ENCODE results near the gene FGF9. TPM values are rescaled to one million over a fixed set of nuclear protein-coding genes. Genes with fewer than 3 reads are reported as not detected.

FGF9 gene
- total and polyA plus RNA-seq, 10 of the 15 experiments (the other 5 are each of a cell fraction or from before 2014, with no cell fraction given), result 0.05 to 1.5 (median 0.83) TPM

GRCh38 chr13:21742096-21742495 is 71.2 kb downstream of the FGF9 start:
- no peak for FAIRE-seq
- Histone ChIP-seq H3K27ac (ENCODE audit: control insufficient read depth, insufficient read depth) (no peak overlapping the region), H3K36me3 (ENCODE audit: control insufficient read depth in 2 of 2, insufficient read depth in 2 of 2, low read length in 1 of 2) (no peaks in the 10 kb centered on the region), H3K9ac (ENCODE audit: control insufficient read depth, insufficient read depth, low read length) (no peak overlapping the region), H4K20me1 (ENCODE audit: control insufficient read depth, insufficient read depth) (no peaks in the 10 kb centered on the region), H3K9me3 (replicated peaks; ENCODE audit: control insufficient read depth, insufficient read depth, low read length) (no peaks in the 10 kb centered on the region; the same call in 2 of the 3 replicates), H3K79me2 (ENCODE audit: control insufficient read depth, insufficient read depth, low read length) (no peaks in the 10 kb centered on the region), H2AFZ (ENCODE audit: control insufficient read depth, low read depth, low read length) (no peak overlapping the region), H3K4me1 (ENCODE audit: control insufficient read depth, insufficient read depth, low read length) (no peaks in the 10 kb centered on the region), H3K4me2 (ENCODE audit: control insufficient read depth, insufficient read depth) (no peak overlapping the region), H3K4me3 (no peak overlapping the region), H3K27me3 (replicated peaks in 1 of 2; ENCODE audit: control insufficient read depth in 2 of 2, insufficient read depth in 2 of 2, low read length in 1 of 2) (no peaks in the 10 kb centered on the region)
- no peak for ATAC-seq
- in situ Hi-C loops (cut with MboI) (no loop called here), intact Hi-C loops (cut with micrococcal nuclease; ENCODE audit: unreplicated experiment) (no loop called here)
- RAD21 ChIA-PET (ENCODE audit: unreplicated experiment), result no interaction called here
- TF ChIP-seq, protein P1, sequence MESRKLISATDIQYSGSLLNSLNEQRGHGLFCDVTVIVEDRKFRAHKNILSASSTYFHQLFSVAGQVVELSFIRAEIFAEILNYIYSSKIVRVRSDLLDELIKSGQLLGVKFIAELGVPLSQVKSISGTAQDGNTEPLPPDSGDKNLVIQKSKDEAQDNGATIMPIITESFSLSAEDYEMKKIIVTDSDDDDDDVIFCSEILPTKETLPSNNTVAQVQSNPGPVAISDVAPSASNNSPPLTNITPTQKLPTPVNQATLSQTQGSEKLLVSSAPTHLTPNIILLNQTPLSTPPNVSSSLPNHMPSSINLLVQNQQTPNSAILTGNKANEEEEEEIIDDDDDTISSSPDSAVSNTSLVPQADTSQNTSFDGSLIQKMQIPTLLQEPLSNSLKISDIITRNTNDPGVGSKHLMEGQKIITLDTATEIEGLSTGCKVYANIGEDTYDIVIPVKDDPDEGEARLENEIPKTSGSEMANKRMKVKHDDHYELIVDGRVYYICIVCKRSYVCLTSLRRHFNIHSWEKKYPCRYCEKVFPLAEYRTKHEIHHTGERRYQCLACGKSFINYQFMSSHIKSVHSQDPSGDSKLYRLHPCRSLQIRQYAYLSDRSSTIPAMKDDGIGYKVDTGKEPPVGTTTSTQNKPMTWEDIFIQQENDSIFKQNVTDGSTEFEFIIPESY (IDR thresholded peaks at IDR 0.05), result no peak
- TF ChIP-seq RCOR1 (conservative IDR thresholded peaks at IDR 0.05; ENCODE audit: low read depth, low read length) (no peak), BMI1 (IDR thresholded peaks at IDR 0.05; ENCODE audit: borderline replicate concordance) (no peak), EGR1 (IDR thresholded peaks at IDR 0.05; ENCODE audit: borderline replicate concordance in 1 of 2, low read depth in 2 of 2, low read length in 2 of 2) (no peak), MXI1 (IDR thresholded peaks at IDR 0.05; ENCODE audit: low read depth, low read length) (no peak), CREB1 (IDR thresholded peaks at IDR 0.05; ENCODE audit: low read depth) (no peak), MEF2A (IDR thresholded peaks at IDR 0.05; ENCODE audit: insufficient read depth, low read depth, low read length) (no peak)
- SMC1A ChIA-PET (ENCODE audit: uncharacterized antibody, unreplicated experiment), result no interaction called here
- BruUV-seq (replicated peaks), result no TSS peak
- WGBS (ENCODE audit: insufficient coverage, insufficient replicate concordance, low lambda C conversion rate, missing lambda C conversion rate), result 42% methylated on average over 7 of the region's 7 CpGs
- POLR2A ChIA-PET, result no interaction called here
- DNase-seq (ENCODE audit: low read depth, low spot score), result no peak
- CTCF ChIA-PET, result no interaction called here

Data from GM12878 (cell line).